SU-DHL-6 (cell line): Measurements from ENCODE around the gene COP1.

Experiments used
- CTCF ChIP-seq: fragments of 200-600 bp; sonication (generic); IDR thresholded peaks from one replicate; pipeline ENCODE4 v1.5.1; 2017; ENCODE audit warnings: antibody characterized with exemption, mild to moderate bottlenecking, low read length, moderate library complexity; ENCODE audit not compliant: insufficient read depth, poor library complexity, severe bottlenecking
- EZH2phosphoT487 ChIP-seq: fragments of 200-600 bp; sonication (generic), shearing (Covaris generic); conservative IDR thresholded peaks from 2 replicates; pipeline ENCODE4 v1.6.1; 2018; ENCODE audit warnings: mild to moderate bottlenecking, antibody characterized with exemption, low read length, moderate library complexity, mixed read lengths

GRCh38 chr1:176090766-176091165 lies 116.3 kb downstream of the COP1 start:
- TF ChIP-seq CTCF (no peak), EZH2phosphoT487 (no peak)
